Thoracic aorta (tissue), 2 donors: Measurements from ENCODE around the gene CDH15. TPM values are rescaled to one million over a fixed set of nuclear protein-coding genes. Genes with fewer than 3 reads are reported as not detected.

Source experiments
- ATAC-seq: fragments of 150-250 bp; one replicate; pipeline ENCODE4 v1.8.0; 2017; ENCODE audit warnings: low read depth; ENCODE audit not compliant: insufficient number of reproducible peaks, low FRiP score
- DNase-seq: peaks from one replicate; pipeline ENCODE4 v3.0.0-alpha.2; 2020; ENCODE audit warnings: low spot score
- H3K27ac ChIP-seq, 2 donors: fragments of 200-600 bp; sonication (generic); 1 replicate in 1 of 2; 2 replicates in 1 of 2; pipeline ENCODE4 v1.5.1; 2016; ENCODE audit warnings: mild to moderate bottlenecking in 2 of 2, moderate library complexity in 2 of 2
- H3K27me3 ChIP-seq: fragments of 200-600 bp; sonication (generic); replicated peaks from 2 replicates; pipeline ENCODE4 v1.6.0; 2016; ENCODE audit warnings: mild to moderate bottlenecking; ENCODE audit not compliant: insufficient read depth
- H3K36me3 ChIP-seq: fragments of 200-600 bp; sonication (generic); one replicate; pipeline ENCODE4 v1.5.1; 2016
- H3K4me1 ChIP-seq, 2 donors: fragments of 200-600 bp; sonication (generic); 1 replicate in 1 of 2; 2 replicates in 1 of 2; pipeline versions ENCODE4 v1.5.1 to v1.6.0; 2016; ENCODE audit warnings: low read depth in 2 of 2, mild to moderate bottlenecking in 1 of 2; ENCODE audit not compliant: control insufficient read depth in 1 of 2
- H3K4me3 ChIP-seq: fragments of 200-600 bp; sonication (generic); 2 replicates; pipeline ENCODE4 v1.5.1; 2016; ENCODE audit warnings: mild to moderate bottlenecking
- H3K9me3 ChIP-seq: fragments of 200-600 bp; sonication (generic); 2 replicates; pipeline ENCODE4 v1.5.1; 2016
- CTCF ChIP-seq: fragments of 200-600 bp; sonication (generic); IDR thresholded peaks from one replicate; pipeline ENCODE4 v1.5.1; 2019; ENCODE audit warnings: antibody characterized with exemption
- total RNA-seq, 2 donors: library from RNA; depleted of rRNA; stranded (reverse); fragments of >200 nt; gene quantifications; one replicate each; pipeline versions ENCODE4 v1.1.0 to v1.2.3, GENCODE V29; 2016

Gene CDH15
- total RNA-seq, 2 donors from 2014 or later: 1.4 TPM; not detected in 1

GRCh38 chr16:89177501-89177900 lies 6.0 kb downstream of the CDH15 start:
- no peak for ATAC-seq
- TF ChIP-seq CTCF: no peak
- H3K4me1 ChIP-seq: no peaks in the 10 kb centered on the region
- no peak for DNase-seq
- no peaks in the 10 kb centered on the region for H3K27me3 ChIP-seq
- no peak overlapping the region for H3K4me3 ChIP-seq
- H3K36me3 ChIP-seq: no peaks in the 10 kb centered on the region
- H3K9me3 ChIP-seq: no peaks in the 10 kb centered on the region
- H3K27ac ChIP-seq: no peak overlapping the region

GRCh38 chr16:89178453-89179147 lies 7.1 kb downstream of the CDH15 start:
- no peak for TF ChIP-seq CTCF
- DNase-seq (no peak), ATAC-seq (no peak)
- Histone ChIP-seq H3K9me3 (no peaks in the 10 kb centered on the region), H3K4me3 (no peak overlapping the region), H3K4me1 (no peaks in the 10 kb centered on the region), H3K27ac (no peak overlapping the region), H3K27me3 (no peaks in the 10 kb centered on the region), H3K36me3 (no peaks in the 10 kb centered on the region)

- Histone ChIP-seq H3K9me3 (no peaks in the 10 kb centered on the region), H3K4me1 (no peaks in the 10 kb centered on the region), H3K27me3 (no peaks in the 10 kb centered on the region), H3K27ac (no peak overlapping the region), H3K4me3 (no peak overlapping the region), H3K36me3 (no peaks in the 10 kb centered on the region)
- ATAC-seq (no peak), DNase-seq (no peak)
- no peak for TF ChIP-seq CTCF
Observed at GRCh38 chr16:89179148-89179484, 7.6 kb downstream of the CDH15 start.

- Histone ChIP-seq H3K9me3 (no peaks in the 10 kb centered on the region), H3K4me3 (no peak overlapping the region), H3K4me1 (no peaks in the 10 kb centered on the region), H3K27ac (no peak overlapping the region), H3K36me3 (no peaks in the 10 kb centered on the region), H3K27me3 (no peaks in the 10 kb centered on the region)
- ATAC-seq (no peak), DNase-seq (no peak)
- no peak for TF ChIP-seq CTCF
Observed at GRCh38 chr16:89179656-89180315, 8.2 kb downstream of the CDH15 start.

GRCh38 chr16:89183463-89183862 lies 11.9 kb downstream of the CDH15 start:
- Histone ChIP-seq H3K36me3 (no peaks in the 10 kb centered on the region), H3K27ac (no peak overlapping the region), H3K27me3 (no peaks in the 10 kb centered on the region), H3K4me1 (no peaks in the 10 kb centered on the region), H3K4me3 (no peak overlapping the region), H3K9me3 (no peaks in the 10 kb centered on the region)
- no peak for TF ChIP-seq CTCF
- ATAC-seq: no peak
- no peak for DNase-seq
